HEK293 (cell line): ENCODE results near the gene PYCR2.

Source experiments
- BCL11B ChIP-seq: fragments of 450-650 bp; formaldehyde crosslinking; IDR thresholded peaks from 2 replicates; pipeline ENCODE4 v1.5.1; 2016; ENCODE audit warnings: low read depth, missing biosample characterization, missing genetic modification characterization
- FEZF1 ChIP-seq: fragments of 450-650 bp; formaldehyde crosslinking; IDR thresholded peaks from 2 replicates; pipeline ENCODE4 v1.5.1; 2016; ENCODE audit warnings: missing biosample characterization, missing genetic modification characterization
- GLIS2 ChIP-seq: fragments of 450-650 bp; formaldehyde crosslinking; IDR thresholded peaks from 2 replicates; pipeline ENCODE4 v1.5.1; 2016; ENCODE audit warnings: missing biosample characterization, missing genetic modification characterization
- HOXD13 ChIP-seq: sonication (generic); formaldehyde crosslinking; IDR thresholded peaks from 2 replicates; pipeline ENCODE4 v1.8.0; 2022; ENCODE audit warnings: missing genetic modification reagents, borderline replicate concordance
- INSM2 ChIP-seq: fragments of 450-650 bp; formaldehyde crosslinking; IDR thresholded peaks from 2 replicates; pipeline ENCODE4 v1.5.1; 2016; ENCODE audit warnings: missing biosample characterization, missing genetic modification characterization
- KLF1 ChIP-seq: fragments of 450-650 bp; formaldehyde crosslinking; IDR thresholded peaks from 2 replicates; pipeline ENCODE4 v1.5.1; 2016; ENCODE audit warnings: missing biosample characterization, missing genetic modification characterization
- SP2 ChIP-seq: fragments of 450-650 bp; formaldehyde crosslinking; IDR thresholded peaks from 2 replicates; pipeline ENCODE4 v1.5.1; 2016; ENCODE audit warnings: missing biosample characterization, missing genetic modification characterization
- SP3 ChIP-seq: fragments of 450-650 bp; formaldehyde crosslinking; IDR thresholded peaks from 2 replicates; pipeline ENCODE4 v1.5.1; 2016; ENCODE audit warnings: missing biosample characterization, missing genetic modification characterization
- ZBTB6 ChIP-seq: fragments of 450-650 bp; formaldehyde crosslinking; IDR thresholded peaks from 2 replicates; pipeline ENCODE4 v1.5.1; 2017; ENCODE audit warnings: missing biosample characterization, missing genetic modification characterization
- ZBTB8A ChIP-seq: fragments of 450-650 bp; formaldehyde crosslinking; IDR thresholded peaks from 2 replicates; pipeline ENCODE4 v1.5.1; 2016; ENCODE audit warnings: missing biosample characterization, missing genetic modification characterization
- ZFHX2 ChIP-seq: fragments of 450-650 bp; formaldehyde crosslinking; conservative IDR thresholded peaks from 2 replicates; pipeline ENCODE4 v1.5.1; 2016; ENCODE audit warnings: missing biosample characterization, missing genetic modification characterization
- ZFP41 ChIP-seq: fragments of 450-650 bp; formaldehyde crosslinking; IDR thresholded peaks from 2 replicates; pipeline ENCODE4 v1.5.1; 2016; ENCODE audit warnings: missing biosample characterization, missing genetic modification characterization, borderline replicate concordance
- ZIC2 ChIP-seq: fragments of 450-650 bp; formaldehyde crosslinking; IDR thresholded peaks from 2 replicates; pipeline ENCODE4 v1.5.1; 2016; ENCODE audit warnings: missing biosample characterization, missing genetic modification characterization
- ZNF114 ChIP-seq: fragments of 450-650 bp; formaldehyde crosslinking; IDR thresholded peaks from 2 replicates; pipeline ENCODE4 v1.5.0; 2017; ENCODE audit warnings: missing biosample characterization, missing genetic modification characterization
- ZNF132 ChIP-seq: fragments of 450-650 bp; formaldehyde crosslinking; IDR thresholded peaks from 2 replicates; pipeline ENCODE4 v1.5.1; 2017; ENCODE audit warnings: missing biosample characterization, missing genetic modification characterization, borderline replicate concordance
- ZNF157 ChIP-seq: fragments of 450-650 bp; formaldehyde crosslinking; IDR thresholded peaks from 2 replicates; pipeline ENCODE4 v1.5.1; 2016; ENCODE audit warnings: missing biosample characterization, missing genetic modification characterization
- ZNF202 ChIP-seq: fragments of 450-650 bp; formaldehyde crosslinking; IDR thresholded peaks from 2 replicates; pipeline ENCODE4 v1.5.1; 2016; ENCODE audit warnings: missing biosample characterization, missing genetic modification characterization, borderline replicate concordance
- ZNF221 ChIP-seq: fragments of 450-650 bp; formaldehyde crosslinking; IDR thresholded peaks from 2 replicates; pipeline ENCODE4 v1.5.1; 2017; ENCODE audit warnings: missing biosample characterization, missing genetic modification characterization, borderline replicate concordance
- ZNF23 ChIP-seq: fragments of 450-650 bp; formaldehyde crosslinking; IDR thresholded peaks from 2 replicates; pipeline ENCODE4 v1.5.1; 2016; ENCODE audit warnings: missing biosample characterization, missing genetic modification characterization, borderline replicate concordance
- ZNF433 ChIP-seq: fragments of 450-650 bp; formaldehyde crosslinking; IDR thresholded peaks from 2 replicates; pipeline ENCODE4 v1.5.1; 2016; ENCODE audit warnings: missing biosample characterization, missing genetic modification characterization, low read depth
- ZNF473 ChIP-seq: fragments of 450-650 bp; formaldehyde crosslinking; IDR thresholded peaks from 2 replicates; pipeline ENCODE4 v1.5.1; 2017; ENCODE audit warnings: missing biosample characterization, missing genetic modification characterization
- ZNF521 ChIP-seq: fragments of 450-650 bp; formaldehyde crosslinking; IDR thresholded peaks from 2 replicates; pipeline ENCODE4 v1.5.1; 2017; ENCODE audit warnings: missing biosample characterization, mild to moderate bottlenecking, missing genetic modification characterization
- ZNF544 ChIP-seq: fragments of 450-650 bp; formaldehyde crosslinking; IDR thresholded peaks from 2 replicates; pipeline ENCODE4 v1.5.0; 2017; ENCODE audit warnings: missing biosample characterization, missing genetic modification characterization
- ZNF561 ChIP-seq: fragments of 450-650 bp; IDR thresholded peaks from 2 replicates; pipeline ENCODE4 v1.5.1; 2018; ENCODE audit warnings: missing biosample characterization, missing genetic modification characterization, borderline replicate concordance
- ZNF585B ChIP-seq: fragments of 450-650 bp; formaldehyde crosslinking; IDR thresholded peaks from 2 replicates; pipeline ENCODE4 v1.5.1; 2016; ENCODE audit warnings: missing biosample characterization, missing genetic modification characterization
- ZNF654 ChIP-seq: fragments of 450-650 bp; formaldehyde crosslinking; IDR thresholded peaks from 2 replicates; pipeline ENCODE4 v1.5.1; 2016; ENCODE audit warnings: low read depth, missing biosample characterization, missing genetic modification characterization
- ZNF768 ChIP-seq: fragments of 450-650 bp; formaldehyde crosslinking; IDR thresholded peaks from 2 replicates; pipeline ENCODE4 v1.5.1; 2018; ENCODE audit warnings: missing biosample characterization, mild to moderate bottlenecking, missing genetic modification characterization
- ZNF785 ChIP-seq: fragments of 450-650 bp; formaldehyde crosslinking; IDR thresholded peaks from 2 replicates; pipeline ENCODE4 v1.5.1; 2016; ENCODE audit warnings: missing biosample characterization, missing genetic modification characterization
- ZNF791 ChIP-seq: fragments of 450-650 bp; formaldehyde crosslinking; IDR thresholded peaks from 2 replicates; pipeline ENCODE4 v1.5.1; 2016; ENCODE audit warnings: missing biosample characterization, missing genetic modification characterization
- ZNF792 ChIP-seq: fragments of 450-650 bp; formaldehyde crosslinking; IDR thresholded peaks from 2 replicates; pipeline ENCODE4 v1.5.1; 2016; ENCODE audit warnings: missing biosample characterization, missing genetic modification characterization
- ZNF830 ChIP-seq: fragments of 450-650 bp; IDR thresholded peaks from 2 replicates; pipeline ENCODE4 v1.5.0; 2018; ENCODE audit warnings: missing biosample characterization, missing genetic modification characterization, low read depth, mild to moderate bottlenecking, moderate library complexity
- TF ChIP-seq, protein P1 (sequence below): fragments of 450-650 bp; formaldehyde crosslinking; IDR thresholded peaks from 2 replicates; pipeline ENCODE4 v1.5.1; 2016; ENCODE audit warnings: missing biosample characterization, missing genetic modification characterization
- TF ChIP-seq, protein P2 (sequence below): fragments of 450-650 bp; formaldehyde crosslinking; conservative IDR thresholded peaks from 2 replicates; pipeline ENCODE4 v1.5.1; 2016; ENCODE audit warnings: low read depth, missing biosample characterization, missing genetic modification characterization

The PYCR2 gene

GRCh38 chr1:225923692-225924555 lies at the start of gene PYCR2 (continued):
- TF ChIP-seq ZNF114 (tag by site-specific recombination) (no peak), ZFP41 (tag by site-specific recombination) (no peak), ZFHX2 (tag by site-specific recombination) (peak; percentile 95), BCL11B (tag by site-specific recombination) (peak; percentile 69; the same call in 1 of the 2 replicates), ZNF132 (no peak), KLF1 (tag by site-specific recombination) (peak; percentile 84), ZNF473 (no peak), ZNF202 (tag by site-specific recombination) (no peak), ZNF768 (tag by site-specific recombination) (no peak), INSM2 (peak; percentile 51; the same call in 1 of the 2 replicates), ZNF433 (tag by site-specific recombination) (no peak), SP3 (tag by site-specific recombination) (peak; percentile 97), ZNF521 (no peak), FEZF1 (tag by site-specific recombination) (no peak; the same call in 1 of the 2 replicates), ZBTB6 (tag by site-specific recombination) (no peak; the same call in 1 of the 2 replicates), ZNF561 (tag by site-specific recombination) (peak; percentile 95), SP2 (tag by site-specific recombination) (peak; percentile 100), ZNF221 (tag by site-specific recombination) (no peak), ZNF830 (no peak), ZIC2 (tag by site-specific recombination) (peak; percentile 95), ZNF654 (tag by site-specific recombination) (no peak), ZNF23 (tag by site-specific recombination) (no peak), GLIS2 (tag by site-specific recombination) (peak; percentile 99), ZNF157 (tag by site-specific recombination) (no peak; the same call in 1 of the 2 replicates), ZNF791 (tag by site-specific recombination) (no peak), ZBTB8A (tag by site-specific recombination) (peak; percentile 98), ZNF785 (tag by site-specific recombination) (no peak), ZNF585B (no peak), ZNF792 (peak; percentile 39; the same call in 1 of the 2 replicates), ZNF544 (tag by site-specific recombination) (no peak), HOXD13 (CRISPR knock-in tag) (no peak)
- TF ChIP-seq, protein P1, sequence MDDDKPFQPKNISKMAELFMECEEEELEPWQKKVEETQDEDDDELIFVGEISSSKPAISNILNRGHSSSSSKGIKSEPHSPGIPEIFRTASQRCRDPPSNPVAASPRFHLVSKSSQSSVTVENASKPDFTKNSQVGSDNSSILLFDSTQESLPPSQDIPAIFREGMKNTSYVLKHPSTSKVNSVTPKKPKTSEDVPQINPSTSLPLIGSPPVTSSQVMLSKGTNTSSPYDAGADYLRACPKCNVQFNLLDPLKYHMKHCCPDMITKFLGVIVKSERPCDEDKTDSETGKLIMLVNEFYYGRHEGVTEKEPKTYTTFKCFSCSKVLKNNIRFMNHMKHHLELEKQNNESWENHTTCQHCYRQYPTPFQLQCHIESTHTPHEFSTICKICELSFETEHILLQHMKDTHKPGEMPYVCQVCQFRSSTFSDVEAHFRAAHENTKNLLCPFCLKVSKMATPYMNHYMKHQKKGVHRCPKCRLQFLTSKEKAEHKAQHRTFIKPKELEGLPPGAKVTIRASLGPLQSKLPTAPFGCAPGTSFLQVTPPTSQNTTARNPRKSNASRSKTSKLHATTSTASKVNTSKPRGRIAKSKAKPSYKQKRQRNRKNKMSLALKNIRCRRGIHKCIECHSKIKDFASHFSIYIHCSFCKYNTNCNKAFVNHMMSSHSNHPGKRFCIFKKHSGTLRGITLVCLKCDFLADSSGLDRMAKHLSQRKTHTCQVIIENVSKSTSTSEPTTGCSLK, result no peak
- TF ChIP-seq, protein P2, sequence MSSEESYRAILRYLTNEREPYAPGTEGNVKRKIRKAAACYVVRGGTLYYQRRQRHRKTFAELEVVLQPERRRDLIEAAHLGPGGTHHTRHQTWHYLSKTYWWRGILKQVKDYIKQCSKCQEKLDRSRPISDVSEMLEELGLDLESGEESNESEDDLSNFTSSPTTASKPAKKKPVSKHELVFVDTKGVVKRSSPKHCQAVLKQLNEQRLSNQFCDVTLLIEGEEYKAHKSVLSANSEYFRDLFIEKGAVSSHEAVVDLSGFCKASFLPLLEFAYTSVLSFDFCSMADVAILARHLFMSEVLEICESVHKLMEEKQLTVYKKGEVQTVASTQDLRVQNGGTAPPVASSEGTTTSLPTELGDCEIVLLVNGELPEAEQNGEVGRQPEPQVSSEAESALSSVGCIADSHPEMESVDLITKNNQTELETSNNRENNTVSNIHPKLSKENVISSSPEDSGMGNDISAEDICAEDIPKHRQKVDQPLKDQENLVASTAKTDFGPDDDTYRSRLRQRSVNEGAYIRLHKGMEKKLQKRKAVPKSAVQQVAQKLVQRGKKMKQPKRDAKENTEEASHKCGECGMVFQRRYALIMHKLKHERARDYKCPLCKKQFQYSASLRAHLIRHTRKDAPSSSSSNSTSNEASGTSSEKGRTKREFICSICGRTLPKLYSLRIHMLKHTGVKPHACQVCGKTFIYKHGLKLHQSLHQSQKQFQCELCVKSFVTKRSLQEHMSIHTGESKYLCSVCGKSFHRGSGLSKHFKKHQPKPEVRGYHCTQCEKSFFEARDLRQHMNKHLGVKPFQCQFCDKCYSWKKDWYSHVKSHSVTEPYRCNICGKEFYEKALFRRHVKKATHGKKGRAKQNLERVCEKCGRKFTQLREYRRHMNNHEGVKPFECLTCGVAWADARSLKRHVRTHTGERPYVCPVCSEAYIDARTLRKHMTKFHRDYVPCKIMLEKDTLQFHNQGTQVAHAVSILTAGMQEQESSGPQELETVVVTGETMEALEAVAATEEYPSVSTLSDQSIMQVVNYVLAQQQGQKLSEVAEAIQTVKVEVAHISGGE (tag by site-specific recombination), result peak; percentile 99
